ENCODE data around the gene GALC.

The GALC gene

GRCh38 chr14:87979689-87980088 is 13.3 kb downstream of the GALC start:
- Histone ChIP-seq H3K79me2 (ENCODE audit: control insufficient read depth, insufficient read depth, low read length, poor library complexity) (no peaks in the 10 kb centered on the region), H3K4ac (ENCODE audit: low read depth, low read length) (no peak overlapping the region), H2AFZ (ENCODE audit: insufficient read depth, low read length, poor library complexity) (no peak overlapping the region)

GRCh38 chr14:87975636-87976035 is 17.3 kb downstream of the GALC start:
- Histone ChIP-seq H4K12ac (ENCODE audit: low read depth, low read length) (no peak overlapping the region), H2BK5ac (ENCODE audit: low read depth, low read length, poor library complexity) (no peak overlapping the region), H3K4me3 (ENCODE audit: low read depth, low read length) (no peak overlapping the region), H3K79me1 (ENCODE audit: low read length) (no peaks in the 10 kb centered on the region), H3K4ac (ENCODE audit: low read depth, low read length) (no peak overlapping the region), H3K27me3 (ENCODE audit: insufficient read depth, low read length) (no peaks in the 10 kb centered on the region), H4K8ac (ENCODE audit: low read depth, low read length) (no peak overlapping the region), H3K79me2 (ENCODE audit: control insufficient read depth, insufficient read depth, low read length, poor library complexity) (no peaks in the 10 kb centered on the region), H2BK120ac (ENCODE audit: insufficient read depth, low read length, poor library complexity) (no peak overlapping the region), H3K14ac (ENCODE audit: low read length) (no peak overlapping the region), H3K27ac (ENCODE audit: low read depth, low read length) (no peak overlapping the region), H3K9me3 (ENCODE audit: insufficient read depth, low read depth, low read length) (no peaks in the 10 kb centered on the region), H2BK12ac (ENCODE audit: low read length) (no peak overlapping the region), H2AK5ac (ENCODE audit: low read length) (no peak overlapping the region), H2AFZ (ENCODE audit: insufficient read depth, low read length, poor library complexity) (no peak overlapping the region), H3K4me2 (ENCODE audit: low read length) (no peak overlapping the region), H3K18ac (ENCODE audit: low read length) (no peak overlapping the region), H3K4me1 (ENCODE audit: control insufficient read depth in 1 of 2, insufficient read depth in 2 of 2, low read length in 2 of 2) (no peaks in the 10 kb centered on the region), H4K91ac (ENCODE audit: low read depth, low read length) (no peak overlapping the region), H3K23ac (ENCODE audit: low read length) (no peak overlapping the region), H3K9ac (ENCODE audit: low read length) (no peak overlapping the region), H3K36me3 (ENCODE audit: control insufficient read depth in 1 of 2, insufficient read depth in 2 of 2, low read length in 2 of 2) (no peaks in the 10 kb centered on the region)
- peak in 1 of 2 donors; percentile 26 for DNase-seq

More at GRCh38 chr14:87979689-87980088, 13.3 kb downstream of the GALC start:
- no peak overlapping the region for H2AK5ac ChIP-seq (ENCODE audit: low read length)
- no peak overlapping the region for H3K4me3 ChIP-seq (ENCODE audit: low read depth, low read length)
- H4K8ac ChIP-seq (ENCODE audit: low read depth, low read length), result no peak overlapping the region
- no peak overlapping the region for H3K14ac ChIP-seq (ENCODE audit: low read length)
- no peak overlapping the region for H4K91ac ChIP-seq (ENCODE audit: low read depth, low read length)
- WGBS (ENCODE audit: extremely low coverage, insufficient coverage, insufficient read length), result no CpG with 5 or more reads among the region's 1 CpG
- no peak overlapping the region for H3K4me2 ChIP-seq (ENCODE audit: low read length)
- no peaks in the 10 kb centered on the region for H3K27me3 ChIP-seq (ENCODE audit: insufficient read depth, low read length)
- no peaks in the 10 kb centered on the region for H3K4me1 ChIP-seq (ENCODE audit: control insufficient read depth in 1 of 2, insufficient read depth in 2 of 2, low read length in 2 of 2)
- H3K23ac ChIP-seq (ENCODE audit: low read length), result no peak overlapping the region
- H3K18ac ChIP-seq (ENCODE audit: low read length), result no peak overlapping the region
- DNase-seq, result no peak
- H3K36me3 ChIP-seq (ENCODE audit: control insufficient read depth in 1 of 2, insufficient read depth in 2 of 2, low read length in 2 of 2), result no peaks in the 10 kb centered on the region
- H2BK12ac ChIP-seq (ENCODE audit: low read length), result no peak overlapping the region
- no peak overlapping the region for H3K9ac ChIP-seq (ENCODE audit: low read length)
- no peaks in the 10 kb centered on the region for H3K9me3 ChIP-seq (ENCODE audit: insufficient read depth, low read depth, low read length)
- no peak overlapping the region for H2BK120ac ChIP-seq (ENCODE audit: insufficient read depth, low read length, poor library complexity)
- no peak overlapping the region for H4K12ac ChIP-seq (ENCODE audit: low read depth, low read length)
- H3K79me1 ChIP-seq (ENCODE audit: low read length), result no peaks in the 10 kb centered on the region
- H3K27ac ChIP-seq (ENCODE audit: low read depth, low read length), result no peak overlapping the region
- H2BK5ac ChIP-seq (ENCODE audit: low read depth, low read length, poor library complexity), result no peak overlapping the region

GRCh38 chr14:87971010-87971409 is 22.0 kb downstream of the GALC start:
- Histone ChIP-seq H2BK120ac (ENCODE audit: insufficient read depth, low read length, poor library complexity) (no peak overlapping the region), H3K9me3 (ENCODE audit: insufficient read depth, low read depth, low read length) (no peaks in the 10 kb centered on the region), H2BK5ac (ENCODE audit: low read depth, low read length, poor library complexity) (no peak overlapping the region), H4K91ac (ENCODE audit: low read depth, low read length) (no peak overlapping the region), H3K79me2 (ENCODE audit: control insufficient read depth, insufficient read depth, low read length, poor library complexity) (no peaks in the 10 kb centered on the region), H3K79me1 (ENCODE audit: low read length) (no peaks in the 10 kb centered on the region), H3K27ac (ENCODE audit: low read depth, low read length) (no peak overlapping the region), H3K36me3 (ENCODE audit: control insufficient read depth in 1 of 2, insufficient read depth in 2 of 2, low read length in 2 of 2) (no peaks in the 10 kb centered on the region), H4K8ac (ENCODE audit: low read depth, low read length) (no peak overlapping the region), H3K14ac (ENCODE audit: low read length) (no peak overlapping the region), H4K12ac (ENCODE audit: low read depth, low read length) (no peak overlapping the region), H3K4me1 (ENCODE audit: control insufficient read depth in 1 of 2, insufficient read depth in 2 of 2, low read length in 2 of 2) (no peaks in the 10 kb centered on the region), H2BK12ac (ENCODE audit: low read length) (no peak overlapping the region), H3K23ac (ENCODE audit: low read length) (no peak overlapping the region), H3K18ac (ENCODE audit: low read length) (no peak overlapping the region), H2AK5ac (ENCODE audit: low read length) (no peak overlapping the region), H3K4me3 (ENCODE audit: low read depth, low read length) (no peak overlapping the region), H3K4me2 (ENCODE audit: low read length) (no peak overlapping the region), H3K9ac (ENCODE audit: low read length) (no peak overlapping the region), H3K27me3 (ENCODE audit: insufficient read depth, low read length) (no peaks in the 10 kb centered on the region), H3K4ac (ENCODE audit: low read depth, low read length) (no peak overlapping the region), H2AFZ (ENCODE audit: insufficient read depth, low read length, poor library complexity) (no peak overlapping the region)
- no peak for DNase-seq
- no CpG with 5 or more reads among the region's 2 CpGs for WGBS (ENCODE audit: extremely low coverage, insufficient coverage, insufficient read length)

GRCh38 chr14:87967496-87967895 is 25.5 kb downstream of the GALC start:
- no peak overlapping the region for H4K12ac ChIP-seq (ENCODE audit: low read depth, low read length)
- H3K4me2 ChIP-seq (ENCODE audit: low read length), result no peak overlapping the region
- no peak overlapping the region for H2AK5ac ChIP-seq (ENCODE audit: low read length)
- H3K27ac ChIP-seq (ENCODE audit: low read depth, low read length), result no peak overlapping the region
- no peak overlapping the region for H3K9ac ChIP-seq (ENCODE audit: low read length)
- H3K36me3 ChIP-seq (ENCODE audit: control insufficient read depth in 1 of 2, insufficient read depth in 2 of 2, low read length in 2 of 2), result no peaks in the 10 kb centered on the region
- DNase-seq, result no peak
- H3K14ac ChIP-seq (ENCODE audit: low read length), result no peak overlapping the region
- H3K23ac ChIP-seq (ENCODE audit: low read length), result no peak overlapping the region
- H3K4me3 ChIP-seq (ENCODE audit: low read depth, low read length), result no peak overlapping the region
- H2AFZ ChIP-seq (ENCODE audit: insufficient read depth, low read length, poor library complexity), result no peak overlapping the region
- no peak overlapping the region for H4K8ac ChIP-seq (ENCODE audit: low read depth, low read length)
- H4K91ac ChIP-seq (ENCODE audit: low read depth, low read length), result no peak overlapping the region
- H2BK12ac ChIP-seq (ENCODE audit: low read length), result no peak overlapping the region
- no peak overlapping the region for H3K18ac ChIP-seq (ENCODE audit: low read length)
- no peaks in the 10 kb centered on the region for H3K79me2 ChIP-seq (ENCODE audit: control insufficient read depth, insufficient read depth, low read length, poor library complexity)
- no peaks in the 10 kb centered on the region for H3K27me3 ChIP-seq (ENCODE audit: insufficient read depth, low read length)
- no peak overlapping the region for H2BK5ac ChIP-seq (ENCODE audit: low read depth, low read length, poor library complexity)
- no peak overlapping the region for H3K4ac ChIP-seq (ENCODE audit: low read depth, low read length)
- H3K9me3 ChIP-seq (ENCODE audit: insufficient read depth, low read depth, low read length), result no peaks in the 10 kb centered on the region
- no peaks in the 10 kb centered on the region for H3K79me1 ChIP-seq (ENCODE audit: low read length)
- no peaks in the 10 kb centered on the region for H3K4me1 ChIP-seq (ENCODE audit: control insufficient read depth in 1 of 2, insufficient read depth in 2 of 2, low read length in 2 of 2)
- H2BK120ac ChIP-seq (ENCODE audit: insufficient read depth, low read length, poor library complexity), result no peak overlapping the region

- H4K91ac ChIP-seq (ENCODE audit: low read depth, low read length), result no peak overlapping the region
- H3K27ac ChIP-seq (ENCODE audit: low read depth, low read length), result no peak overlapping the region
- DNase-seq, result no peak
- H2BK120ac ChIP-seq (ENCODE audit: insufficient read depth, low read length, poor library complexity), result no peak overlapping the region
- H3K4ac ChIP-seq (ENCODE audit: low read depth, low read length), result no peak overlapping the region
- no peak overlapping the region for H2AK5ac ChIP-seq (ENCODE audit: low read length)
- H3K36me3 ChIP-seq (ENCODE audit: control insufficient read depth in 1 of 2, insufficient read depth in 2 of 2, low read length in 2 of 2), result no peaks in the 10 kb centered on the region
- no peak overlapping the region for H3K4me2 ChIP-seq (ENCODE audit: low read length)
- H4K12ac ChIP-seq (ENCODE audit: low read depth, low read length), result no peak overlapping the region
- no peaks in the 10 kb centered on the region for H3K27me3 ChIP-seq (ENCODE audit: insufficient read depth, low read length)
- H3K23ac ChIP-seq (ENCODE audit: low read length), result no peak overlapping the region
- H3K79me1 ChIP-seq (ENCODE audit: low read length), result no peaks in the 10 kb centered on the region
- no CpG with 5 or more reads among the region's 3 CpGs for WGBS (ENCODE audit: extremely low coverage, insufficient coverage, insufficient read length)
- H4K8ac ChIP-seq (ENCODE audit: low read depth, low read length), result no peak overlapping the region
- H3K4me1 ChIP-seq (ENCODE audit: control insufficient read depth in 1 of 2, insufficient read depth in 2 of 2, low read length in 2 of 2), result no peaks in the 10 kb centered on the region
- H3K9me3 ChIP-seq (ENCODE audit: insufficient read depth, low read depth, low read length), result no peaks in the 10 kb centered on the region
- H3K79me2 ChIP-seq (ENCODE audit: control insufficient read depth, insufficient read depth, low read length, poor library complexity), result no peaks in the 10 kb centered on the region
- no peak overlapping the region for H2BK12ac ChIP-seq (ENCODE audit: low read length)
- H2BK5ac ChIP-seq (ENCODE audit: low read depth, low read length, poor library complexity), result no peak overlapping the region
- no peak overlapping the region for H3K4me3 ChIP-seq (ENCODE audit: low read depth, low read length)
- H2AFZ ChIP-seq (ENCODE audit: insufficient read depth, low read length, poor library complexity), result no peak overlapping the region
- H3K9ac ChIP-seq (ENCODE audit: low read length), result no peak overlapping the region
- no peak overlapping the region for H3K18ac ChIP-seq (ENCODE audit: low read length)
- no peak overlapping the region for H3K14ac ChIP-seq (ENCODE audit: low read length)
These were observed 26.2 kb downstream of the GALC start for GRCh38 chr14:87966816-87967215.

Measured in trophoblast cell (in vitro differentiated cells and primary cell).